ENCODE measurements around the gene NANOS2.

Gene NANOS2

DNA sequence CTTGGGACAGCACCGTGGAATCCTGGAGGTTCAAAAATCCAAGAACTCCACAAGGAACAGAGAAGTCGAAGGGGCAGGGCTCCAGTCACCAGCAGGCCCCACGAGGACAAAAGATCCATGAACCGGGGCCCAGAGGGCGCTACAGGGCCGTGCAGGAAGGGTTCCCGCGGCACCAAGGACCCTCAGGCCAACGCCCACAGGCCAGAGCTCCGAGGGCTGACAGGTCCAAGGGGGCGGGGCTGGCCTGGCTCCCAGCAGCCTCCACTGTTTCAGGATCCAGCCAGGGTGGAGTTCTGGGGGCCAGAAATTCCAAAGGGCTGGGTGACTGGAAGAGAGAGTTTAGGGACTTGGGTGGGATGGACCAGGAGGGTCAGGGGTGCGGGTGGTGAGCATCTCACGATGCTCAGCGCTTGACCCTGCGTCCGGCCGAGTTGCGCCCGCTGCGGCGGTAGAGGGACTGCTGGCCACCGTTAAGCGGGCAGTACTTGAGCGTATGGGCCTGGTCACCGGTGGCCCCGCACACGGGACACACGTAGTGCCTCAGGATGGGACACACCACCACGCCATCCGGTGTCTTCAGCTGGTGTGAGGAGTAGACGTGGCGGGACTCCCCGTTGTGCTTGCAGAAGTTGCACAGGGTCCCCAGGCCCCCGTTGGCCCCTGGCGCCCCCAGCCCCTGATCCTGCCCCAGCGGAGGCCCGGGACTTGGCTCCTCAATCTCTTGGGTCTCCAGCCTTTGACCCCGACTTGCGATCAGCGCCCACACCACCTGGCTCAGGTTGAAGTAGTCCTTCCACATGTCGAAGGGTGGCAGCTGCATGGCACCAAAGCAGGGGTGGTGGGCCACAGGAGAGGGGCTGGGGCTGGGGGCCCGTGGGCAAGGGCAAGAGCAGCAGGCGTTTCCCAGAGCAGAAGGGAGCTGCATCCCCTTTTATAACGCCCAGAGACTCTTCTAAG lies at the start of gene NANOS2:
NANOS2 (minus strand) TSS at position 905 of the 957 bp plus-strand sequence; CDS start at position 820, 85 bp downstream.
- no peak for DNase-seq (ENCODE audit: low read depth in 3 of 3)

GRCh38 chr19:45962021-45962420 lies 47.4 kb upstream of the NANOS2 start:
- DNase-seq (ENCODE audit: low read depth in 3 of 3) = no peak

GRCh38 chr19:45960595-45961235 lies 46.1 kb upstream of the NANOS2 start:
- DNase-seq (ENCODE audit: low read depth in 3 of 3) = no peak

- no peak for DNase-seq (ENCODE audit: low read depth in 3 of 3)
These were observed 45.0 kb upstream of the NANOS2 start for GRCh38 chr19:45959517-45960025.

- DNase-seq (ENCODE audit: low read depth in 3 of 3) = no peak
These were observed 44.4 kb upstream of the NANOS2 start for GRCh38 chr19:45958769-45959516.

DNA sequence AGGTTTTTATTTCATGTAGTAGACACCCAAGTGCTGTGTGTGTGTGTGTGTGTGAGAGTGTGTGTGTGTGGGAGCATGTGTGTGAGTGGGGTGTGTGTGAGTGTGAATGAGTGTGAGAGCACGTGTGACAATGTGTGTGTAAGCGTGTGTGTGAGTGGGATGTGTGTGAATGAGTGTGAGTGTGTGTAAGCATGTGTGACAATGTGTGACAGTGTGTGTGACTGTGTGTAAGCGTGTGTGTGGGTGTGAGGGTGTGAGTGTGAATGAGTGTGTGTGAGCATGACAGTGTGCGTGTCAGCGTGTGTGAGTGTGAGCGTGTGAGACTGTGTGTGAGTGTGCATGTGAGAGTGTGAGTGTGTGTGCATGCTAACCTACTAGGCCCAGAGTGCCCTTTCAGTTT lies 43.7 kb upstream of the NANOS2 start:
- DNase-seq (ENCODE audit: low read depth in 3 of 3) = no peak

DNA sequence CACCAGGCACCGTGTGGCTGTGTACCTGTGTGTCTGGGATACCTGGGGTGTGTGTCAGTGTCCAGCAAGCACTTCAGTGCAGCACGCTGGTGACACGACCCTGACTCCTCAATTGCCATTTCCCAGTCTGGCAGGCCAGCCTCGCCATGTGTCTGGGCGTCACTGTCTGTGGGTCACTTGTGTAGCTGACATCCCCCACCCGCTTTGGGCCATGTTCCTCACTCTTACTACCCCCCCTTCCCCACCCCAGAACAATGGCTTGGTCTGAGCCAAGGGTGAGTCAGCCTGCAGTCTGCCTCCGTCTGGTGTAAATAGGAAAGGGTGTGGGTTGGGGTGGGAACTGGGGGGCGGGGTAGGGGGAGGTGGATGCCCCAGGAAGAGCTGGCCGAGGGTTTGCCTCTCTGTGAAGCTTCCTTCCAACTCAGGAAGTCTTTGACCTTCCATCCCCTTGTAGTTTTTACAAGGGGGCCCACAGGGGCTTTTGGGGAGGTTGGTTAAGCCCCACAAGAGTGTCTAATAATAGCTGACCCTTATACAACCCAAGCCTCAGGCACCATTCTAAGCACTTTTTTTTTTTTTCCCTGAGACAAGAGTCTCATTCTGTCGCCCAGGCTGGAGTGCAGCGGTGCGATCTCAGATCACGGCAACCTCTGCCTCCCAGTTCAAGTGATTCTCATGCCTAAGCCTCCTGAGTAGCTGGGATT lies 41.5 kb upstream of the NANOS2 start:
- DNase-seq (ENCODE audit: low read depth in 3 of 3) = no peak

GRCh38 chr19:45954156-45954555 lies 39.6 kb upstream of the NANOS2 start:
- no peak for DNase-seq (ENCODE audit: low read depth in 3 of 3)

GRCh38 chr19:45953676-45954075 lies 39.1 kb upstream of the NANOS2 start:
- no peak for DNase-seq (ENCODE audit: low read depth in 3 of 3)

- DNase-seq (ENCODE audit: low read depth in 3 of 3) = peak in 1 of 3 experiments; percentile 48
These were observed 38.3 kb upstream of the NANOS2 start for GRCh38 chr19:45952686-45953505.

GRCh38 chr19:45952341-45952685 lies 37.7 kb upstream of the NANOS2 start:
- no peak for DNase-seq (ENCODE audit: low read depth in 3 of 3)

DNA sequence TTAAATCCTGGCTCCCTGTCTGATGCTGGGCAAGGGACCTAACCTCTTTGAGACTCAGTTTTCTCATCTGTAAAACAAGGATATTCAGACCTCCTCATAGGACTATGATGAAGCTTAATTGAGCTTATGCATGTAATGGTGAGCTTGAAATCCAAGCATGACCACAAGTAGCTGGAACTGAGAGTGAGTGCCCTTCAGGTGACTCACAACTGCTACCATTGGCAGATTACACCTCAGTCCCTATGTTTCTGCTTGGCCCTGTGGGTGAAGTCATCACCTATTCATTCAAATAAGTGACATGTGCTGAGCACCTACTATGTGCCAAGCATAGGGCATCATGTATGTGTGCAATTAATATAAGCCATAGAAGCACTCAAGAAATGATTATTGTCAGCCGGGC lies 33.3 kb upstream of the NANOS2 start:
- DNase-seq (ENCODE audit: low read depth in 3 of 3) = no peak

- DNase-seq (ENCODE audit: low read depth in 3 of 3) = no peak
These were observed 25.9 kb upstream of the NANOS2 start for GRCh38 chr19:45940515-45940805.

GRCh38 chr19:45939792-45940514 lies 25.4 kb upstream of the NANOS2 start:
- no peak for DNase-seq (ENCODE audit: low read depth in 3 of 3)

- DNase-seq (ENCODE audit: low read depth in 3 of 3) = no peak
These were observed 24.2 kb upstream of the NANOS2 start for GRCh38 chr19:45938733-45939319.

DNA sequence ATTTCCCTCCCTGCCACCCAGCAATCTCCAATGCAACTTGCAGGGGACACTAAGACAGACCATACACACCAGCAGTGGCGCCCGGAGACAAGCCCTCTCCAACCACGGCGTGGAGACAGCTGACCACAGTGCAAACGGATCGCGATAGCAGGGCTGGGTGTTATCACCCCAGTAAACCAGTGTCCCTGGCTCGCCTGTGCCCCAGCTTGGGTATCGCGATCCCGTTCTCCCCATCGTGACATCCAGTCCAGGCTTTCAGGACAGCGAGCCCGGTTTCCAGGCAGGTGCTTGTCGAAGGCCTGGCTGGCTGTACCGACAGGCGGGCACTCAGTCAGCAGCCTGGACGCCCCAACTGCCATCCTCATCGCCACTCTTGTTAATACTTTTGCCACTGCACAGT lies 20.7 kb upstream of the NANOS2 start:
- DNase-seq (ENCODE audit: low read depth in 3 of 3) = no peak

- DNase-seq (ENCODE audit: low read depth in 3 of 3) = no peak
These were observed 20.1 kb upstream of the NANOS2 start for GRCh38 chr19:45934551-45935230.

DNA sequence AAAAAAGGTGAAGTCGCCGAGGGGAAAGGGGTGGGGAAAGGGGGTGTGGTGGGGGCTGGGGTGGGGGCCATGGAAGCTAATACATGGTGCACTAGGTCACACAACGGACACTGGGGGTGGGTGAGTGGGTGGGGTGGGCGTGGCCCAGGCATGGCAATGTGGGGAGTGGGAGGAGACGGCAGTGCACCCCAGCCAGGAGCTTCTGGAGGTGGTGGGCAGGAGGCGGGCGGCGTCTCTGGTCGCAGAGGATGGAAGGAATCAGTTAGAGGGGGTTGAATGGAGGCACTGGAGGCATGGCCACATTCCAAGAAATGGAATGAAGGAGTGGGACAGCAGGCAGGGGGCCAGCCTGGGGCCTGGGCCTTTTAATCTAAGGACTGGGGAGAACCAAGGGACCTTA lies 19.2 kb upstream of the NANOS2 start:
- no peak for DNase-seq (ENCODE audit: low read depth in 3 of 3)

DNA sequence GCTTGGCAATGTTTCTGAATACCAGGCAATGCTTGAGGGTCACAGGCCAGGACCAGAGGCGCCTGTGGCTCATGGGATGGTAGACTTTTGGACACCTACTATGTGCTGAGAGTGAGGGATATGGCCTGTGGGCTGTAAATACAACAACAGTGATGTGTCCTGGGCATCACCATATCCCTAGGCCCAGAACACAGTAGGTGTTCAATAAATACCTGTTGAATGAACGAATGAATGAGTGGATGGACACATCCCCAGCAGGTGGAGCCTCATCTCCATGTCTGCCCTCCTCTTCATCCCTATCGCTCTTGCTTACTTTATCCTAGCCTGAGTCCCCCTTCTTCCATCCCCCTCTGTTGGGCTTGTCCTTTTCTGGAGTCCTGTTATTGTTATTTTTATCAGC lies 16.5 kb upstream of the NANOS2 start:
- no peak for DNase-seq (ENCODE audit: low read depth in 3 of 3)
